Trophoblast cell (in vitro differentiated cells and primary cell): Measurements from ENCODE around the gene SBSN.

Experiments
- DNase-seq, 2 donors: peaks; one replicate each; pipeline ENCODE4 v3.0.0-alpha.2; 2016
- H2AFZ ChIP-seq: 2 replicates; pipeline ENCODE4 v1.6.1; 2013; ENCODE audit warnings: low read length, moderate library complexity, mild to moderate bottlenecking; ENCODE audit not compliant: insufficient read depth, poor library complexity
- H2AK5ac ChIP-seq: 2 replicates; pipeline ENCODE4 v1.6.1; 2013; ENCODE audit warnings: mild to moderate bottlenecking, low read length
- H2BK120ac ChIP-seq: 2 replicates; pipeline ENCODE4 v1.6.1; 2013; ENCODE audit warnings: low read length, mild to moderate bottlenecking, moderate library complexity; ENCODE audit not compliant: insufficient read depth, poor library complexity
- H2BK12ac ChIP-seq: 2 replicates; pipeline ENCODE4 v1.6.1; 2013; ENCODE audit warnings: mild to moderate bottlenecking, low read length, moderate library complexity
- H2BK5ac ChIP-seq: 2 replicates; pipeline ENCODE4 v1.6.1; 2013; ENCODE audit warnings: low read length, low read depth, moderate library complexity, mild to moderate bottlenecking; ENCODE audit not compliant: poor library complexity
- H3K14ac ChIP-seq: 2 replicates; pipeline ENCODE4 v1.6.1; 2013; ENCODE audit warnings: mild to moderate bottlenecking, low read length
- H3K18ac ChIP-seq: 2 replicates; pipeline ENCODE4 v1.6.1; 2013; ENCODE audit warnings: mild to moderate bottlenecking, low read length
- H3K23ac ChIP-seq: 2 replicates; pipeline ENCODE4 v1.6.1; 2013; ENCODE audit warnings: low read length
- H3K27ac ChIP-seq: 2 replicates; pipeline ENCODE4 v1.5.1; 2013; ENCODE audit warnings: low read depth, mild to moderate bottlenecking, inconsistent platforms, low read length, moderate library complexity
- H3K27me3 ChIP-seq: 2 replicates; pipeline ENCODE4 v1.6.1; 2013; ENCODE audit warnings: inconsistent platforms, mild to moderate bottlenecking, low read length, moderate library complexity; ENCODE audit not compliant: insufficient read depth
- H3K36me3 ChIP-seq, 2 experiments: 1 replicate in 1 of 2; 2 replicates in 1 of 2; pipeline ENCODE4 v1.6.1; 2013; ENCODE audit warnings: low read length in 2 of 2, mild to moderate bottlenecking in 2 of 2, moderate library complexity in 1 of 2; ENCODE audit not compliant: insufficient read depth in 2 of 2, control insufficient read depth in 1 of 2
- H3K4ac ChIP-seq: 2 replicates; pipeline ENCODE4 v1.6.1; 2013; ENCODE audit warnings: low read depth, mild to moderate bottlenecking, low read length, moderate library complexity
- H3K4me1 ChIP-seq, 2 experiments: 1 replicate in 1 of 2; 2 replicates in 1 of 2; pipeline ENCODE4 v1.6.1; 2013; ENCODE audit warnings: low read length in 2 of 2, mild to moderate bottlenecking in 2 of 2, moderate library complexity in 1 of 2; ENCODE audit not compliant: insufficient read depth in 2 of 2, control insufficient read depth in 1 of 2
- H3K4me2 ChIP-seq: 2 replicates; pipeline ENCODE4 v1.6.1; 2013; ENCODE audit warnings: inconsistent platforms, mild to moderate bottlenecking, low read length, moderate library complexity
- H3K4me3 ChIP-seq: 2 replicates; pipeline ENCODE4 v1.5.1; 2013; ENCODE audit warnings: mild to moderate bottlenecking, low read depth, low read length, inconsistent platforms
- H3K79me1 ChIP-seq: one replicate; pipeline ENCODE4 v1.6.1; 2013; ENCODE audit warnings: low read length
- H3K79me2 ChIP-seq: 2 replicates; pipeline ENCODE4 v1.6.1; 2013; ENCODE audit warnings: low read length, mild to moderate bottlenecking; ENCODE audit not compliant: control insufficient read depth, insufficient read depth, poor library complexity
- H3K9ac ChIP-seq: 2 replicates; pipeline ENCODE4 v1.6.1; 2013; ENCODE audit warnings: mild to moderate bottlenecking, low read length
- H3K9me3 ChIP-seq: 2 replicates; pipeline ENCODE4 v1.6.1; 2013; ENCODE audit warnings: low read depth, mild to moderate bottlenecking, control low read depth, inconsistent platforms, low read length; ENCODE audit not compliant: insufficient read depth
- H4K12ac ChIP-seq: 2 replicates; pipeline ENCODE4 v1.6.1; 2013; ENCODE audit warnings: low read depth, mild to moderate bottlenecking, low read length, moderate library complexity
- H4K8ac ChIP-seq: 2 replicates; pipeline ENCODE4 v1.6.1; 2013; ENCODE audit warnings: low read depth, mild to moderate bottlenecking, low read length, moderate library complexity
- H4K91ac ChIP-seq: one replicate; pipeline ENCODE4 v1.6.1; 2013; ENCODE audit warnings: low read depth, mild to moderate bottlenecking, low read length, moderate library complexity
- WGBS: extraction: QIAGEN DNeasy Blood & Tissue Kit; methylation state at CpG from one replicate; pipeline ENCODE4 v1.1.7; 2013; ENCODE audit warnings: missing lambda C conversion rate; ENCODE audit not compliant: insufficient read length, insufficient coverage; ENCODE audit errors: extremely low coverage; 5-methylcytosine and 5-hydroxymethylcytosine counted together

Gene SBSN

DNA sequence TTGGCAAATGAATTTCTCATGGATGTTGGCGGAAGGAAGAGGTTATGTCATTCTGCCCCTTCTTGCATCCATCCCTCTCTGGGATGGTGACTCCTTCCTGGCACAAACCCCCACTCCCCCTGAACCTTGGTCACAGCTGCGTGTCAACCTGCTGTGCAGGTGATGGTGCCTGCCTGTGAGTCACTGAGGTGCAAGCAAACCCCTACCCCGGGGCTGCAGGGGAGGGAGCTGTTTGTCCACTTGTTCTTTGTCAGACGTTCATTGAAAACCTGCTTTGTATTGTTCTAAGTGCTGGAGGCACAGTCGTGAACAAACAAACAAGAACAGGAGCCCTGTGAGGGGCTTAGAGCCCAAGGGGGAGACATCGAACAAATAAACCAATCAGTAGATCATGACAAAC is 3.2 kb upstream of the SBSN start:
- no peak overlapping the region for H3K4me2 ChIP-seq
- no peak overlapping the region for H2BK120ac ChIP-seq
- no peak overlapping the region for H2AFZ ChIP-seq
- no peak overlapping the region for H4K12ac ChIP-seq
- no peaks in the 10 kb centered on the region for H3K79me2 ChIP-seq
- H3K23ac ChIP-seq, result no peak overlapping the region
- no peak for DNase-seq
- H2AK5ac ChIP-seq, result no peak overlapping the region
- H3K36me3 ChIP-seq, result no peaks in the 10 kb centered on the region
- H3K4me3 ChIP-seq, result no peak overlapping the region
- peaks cover 8% of the 10 kb centered on the region for H3K9me3 ChIP-seq
- H3K79me1 ChIP-seq, result no peaks in the 10 kb centered on the region
- H2BK5ac ChIP-seq, result no peak overlapping the region
- no peak overlapping the region for H4K8ac ChIP-seq
- no peak overlapping the region for H3K9ac ChIP-seq
- H3K4me1 ChIP-seq, result peaks cover 0 to 3% of the 10 kb centered on the region in 2 experiments
- H2BK12ac ChIP-seq, result no peak overlapping the region
- no peak overlapping the region for H3K27ac ChIP-seq
- no peak overlapping the region for H4K91ac ChIP-seq
- no peak overlapping the region for H3K4ac ChIP-seq
- peaks cover 2% of the 10 kb centered on the region for H3K27me3 ChIP-seq
- no CpG with 5 or more reads among the region's 6 CpGs for WGBS
- no peak overlapping the region for H3K18ac ChIP-seq
- no peak overlapping the region for H3K14ac ChIP-seq

DNA sequence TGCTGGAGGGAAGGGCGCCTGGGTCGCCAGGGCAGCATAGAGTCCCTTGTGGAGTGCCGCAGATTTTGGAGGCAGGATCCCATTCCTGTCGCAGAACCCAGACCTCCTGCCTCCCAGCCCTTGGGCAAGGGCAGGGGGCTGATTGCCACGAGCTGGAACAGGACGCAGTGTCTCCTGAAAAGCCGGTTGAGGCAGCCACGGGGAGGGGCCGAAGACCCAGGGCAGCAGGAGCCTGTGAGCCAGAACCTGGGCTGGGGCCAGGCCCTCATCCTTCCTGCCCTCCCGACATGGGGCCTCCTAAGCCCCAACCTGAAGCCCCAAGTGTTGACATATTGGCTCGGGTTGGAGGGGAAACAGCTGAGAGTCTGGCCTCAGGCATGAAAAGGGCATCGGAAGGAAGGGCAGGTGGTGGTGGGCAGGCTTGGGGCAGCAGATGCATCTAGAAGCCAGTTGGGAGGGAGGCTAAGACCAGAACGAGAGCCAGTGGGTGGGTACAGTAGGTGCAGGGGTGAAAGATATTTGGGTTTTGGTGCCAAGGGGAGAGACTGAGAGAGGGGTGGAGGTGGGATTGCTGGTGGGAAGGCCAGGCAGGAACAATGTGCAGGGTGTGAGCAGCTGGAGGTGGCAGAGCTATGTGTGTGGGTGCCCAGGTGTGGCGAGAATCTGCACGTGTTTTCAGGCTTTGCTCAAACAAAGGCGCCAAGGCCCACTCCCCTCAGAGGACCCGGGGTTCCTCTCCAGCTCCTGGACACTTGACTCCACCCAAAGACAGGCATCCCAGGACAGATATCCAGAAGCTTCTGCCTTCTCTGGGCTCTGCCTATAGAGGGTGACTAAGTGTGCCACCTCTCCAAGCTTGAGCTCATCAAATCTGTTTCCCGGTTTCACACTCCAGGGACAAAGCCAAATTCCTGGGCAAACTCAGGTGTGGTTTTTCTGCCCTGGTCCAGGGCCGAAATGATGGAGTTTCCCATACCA is 1.4 kb upstream of the SBSN start:
- H3K9me3 ChIP-seq, result peaks cover 8% of the 10 kb centered on the region
- H3K27ac ChIP-seq, result no peak overlapping the region
- no peaks in the 10 kb centered on the region for H3K79me2 ChIP-seq
- H4K91ac ChIP-seq, result no peak overlapping the region
- H4K12ac ChIP-seq, result no peak overlapping the region
- no peak overlapping the region for H2BK5ac ChIP-seq
- H2AFZ ChIP-seq, result no peak overlapping the region
- H2BK120ac ChIP-seq, result no peak overlapping the region
- H3K4me3 ChIP-seq, result no peak overlapping the region
- H2BK12ac ChIP-seq, result no peak overlapping the region
- DNase-seq, result no peak
- no peak overlapping the region for H3K23ac ChIP-seq
- no CpG with 5 or more reads among the region's 19 CpGs for WGBS
- no peak overlapping the region for H3K14ac ChIP-seq
- peaks cover 2% of the 10 kb centered on the region for H3K27me3 ChIP-seq
- no peaks in the 10 kb centered on the region for H3K36me3 ChIP-seq
- H3K18ac ChIP-seq, result no peak overlapping the region
- no peak overlapping the region for H2AK5ac ChIP-seq
- H3K9ac ChIP-seq, result no peak overlapping the region
- no peak overlapping the region for H4K8ac ChIP-seq
- peaks cover 0 to 3% of the 10 kb centered on the region in 2 experiments for H3K4me1 ChIP-seq
- H3K4me2 ChIP-seq, result no peak overlapping the region
- H3K79me1 ChIP-seq, result no peaks in the 10 kb centered on the region
- H3K4ac ChIP-seq, result no peak overlapping the region

DNA sequence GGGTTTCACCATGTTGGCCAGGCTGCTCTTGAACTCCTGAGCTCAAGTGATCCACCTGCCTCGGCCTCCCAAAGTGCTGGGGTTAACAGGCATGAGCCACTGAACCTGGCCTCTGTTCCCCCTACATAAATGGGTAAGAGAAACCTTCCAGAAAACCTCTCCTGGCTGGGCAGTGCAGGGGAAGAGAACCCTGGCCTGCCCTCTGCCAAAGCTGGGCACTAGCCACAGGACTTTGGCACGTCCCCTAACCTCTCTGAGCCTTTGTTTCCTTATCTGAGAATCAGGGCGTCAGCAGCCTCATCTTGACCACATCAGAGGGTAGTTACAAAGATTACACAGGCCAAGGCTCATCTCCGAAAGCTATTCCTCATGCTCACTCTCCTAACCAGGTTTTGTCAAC is 2.2 kb downstream of the SBSN start:
- H3K27me3 ChIP-seq, result no peaks in the 10 kb centered on the region
- H2AFZ ChIP-seq, result no peak overlapping the region
- H3K18ac ChIP-seq, result no peak overlapping the region
- H3K9me3 ChIP-seq, result peaks cover 2% of the 10 kb centered on the region
- H4K91ac ChIP-seq, result no peak overlapping the region
- no peak overlapping the region for H2BK12ac ChIP-seq
- H3K79me2 ChIP-seq, result no peaks in the 10 kb centered on the region
- H3K14ac ChIP-seq, result no peak overlapping the region
- no peak overlapping the region for H4K8ac ChIP-seq
- H2BK5ac ChIP-seq, result no peak overlapping the region
- H3K27ac ChIP-seq, result no peak overlapping the region
- H3K4me2 ChIP-seq, result no peak overlapping the region
- H3K4me3 ChIP-seq, result no peak overlapping the region
- H3K79me1 ChIP-seq, result no peaks in the 10 kb centered on the region
- no peak overlapping the region for H2BK120ac ChIP-seq
- H2AK5ac ChIP-seq, result no peak overlapping the region
- H3K23ac ChIP-seq, result no peak overlapping the region
- no peak overlapping the region for H4K12ac ChIP-seq
- H3K36me3 ChIP-seq, result no peaks in the 10 kb centered on the region
- no peaks in the 10 kb centered on the region for H3K4me1 ChIP-seq
- WGBS, result no CpG with 5 or more reads among the region's 4 CpGs
- no peak overlapping the region for H3K9ac ChIP-seq
- H3K4ac ChIP-seq, result no peak overlapping the region
- DNase-seq, result no peak

DNA sequence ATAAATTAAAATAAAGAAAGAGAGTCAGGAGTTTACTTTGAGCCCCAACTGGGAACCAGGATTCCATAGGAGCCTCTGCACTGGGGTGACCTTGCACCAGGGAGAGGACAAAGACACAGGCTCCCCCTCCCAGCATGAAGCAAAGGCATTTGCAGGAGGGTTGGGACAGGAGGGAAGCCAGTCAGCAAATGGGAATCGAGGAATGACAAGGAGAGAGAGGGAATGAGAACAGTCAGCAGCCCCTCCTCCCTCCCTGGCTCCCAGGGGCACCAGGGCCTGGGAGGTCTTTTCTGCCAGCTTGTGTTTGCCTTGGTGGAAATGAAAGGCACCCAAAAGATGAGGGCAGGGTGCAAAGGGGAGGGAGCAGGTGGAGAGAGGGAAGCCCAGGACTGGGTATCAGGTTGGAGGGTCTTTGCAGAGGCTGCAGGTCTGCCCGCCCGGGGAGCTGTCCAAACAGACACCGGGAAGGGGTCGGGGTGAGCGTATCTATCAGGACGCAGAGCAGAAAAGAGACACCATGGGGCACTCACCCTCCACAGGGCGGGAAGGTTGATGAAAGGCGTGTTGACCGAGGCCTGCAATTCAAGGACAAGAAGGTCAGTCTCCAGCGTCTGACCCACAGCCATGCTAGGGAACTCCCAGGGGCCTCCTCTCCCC is 3.8 kb downstream of the SBSN start:
- Histone ChIP-seq H3K9me3 (peaks cover 2% of the 10 kb centered on the region), H3K18ac (no peak overlapping the region), H2AK5ac (no peak overlapping the region), H3K14ac (no peak overlapping the region), H4K8ac (no peak overlapping the region), H4K91ac (no peak overlapping the region), H3K4me1 (no peaks in the 10 kb centered on the region), H3K4ac (no peak overlapping the region), H3K79me2 (no peaks in the 10 kb centered on the region), H3K27me3 (no peaks in the 10 kb centered on the region), H2BK120ac (no peak overlapping the region), H3K36me3 (no peaks in the 10 kb centered on the region), H2AFZ (no peak overlapping the region), H2BK5ac (no peak overlapping the region), H4K12ac (no peak overlapping the region), H3K23ac (no peak overlapping the region), H2BK12ac (no peak overlapping the region), H3K4me2 (no peak overlapping the region), H3K27ac (no peak overlapping the region), H3K79me1 (no peaks in the 10 kb centered on the region), H3K4me3 (no peak overlapping the region), H3K9ac (no peak overlapping the region)
- DNase-seq, result no peak
- no CpG with 5 or more reads among the region's 11 CpGs for WGBS
